ENCODE results near the gene ZNF484.

The ZNF484 gene

DNA sequence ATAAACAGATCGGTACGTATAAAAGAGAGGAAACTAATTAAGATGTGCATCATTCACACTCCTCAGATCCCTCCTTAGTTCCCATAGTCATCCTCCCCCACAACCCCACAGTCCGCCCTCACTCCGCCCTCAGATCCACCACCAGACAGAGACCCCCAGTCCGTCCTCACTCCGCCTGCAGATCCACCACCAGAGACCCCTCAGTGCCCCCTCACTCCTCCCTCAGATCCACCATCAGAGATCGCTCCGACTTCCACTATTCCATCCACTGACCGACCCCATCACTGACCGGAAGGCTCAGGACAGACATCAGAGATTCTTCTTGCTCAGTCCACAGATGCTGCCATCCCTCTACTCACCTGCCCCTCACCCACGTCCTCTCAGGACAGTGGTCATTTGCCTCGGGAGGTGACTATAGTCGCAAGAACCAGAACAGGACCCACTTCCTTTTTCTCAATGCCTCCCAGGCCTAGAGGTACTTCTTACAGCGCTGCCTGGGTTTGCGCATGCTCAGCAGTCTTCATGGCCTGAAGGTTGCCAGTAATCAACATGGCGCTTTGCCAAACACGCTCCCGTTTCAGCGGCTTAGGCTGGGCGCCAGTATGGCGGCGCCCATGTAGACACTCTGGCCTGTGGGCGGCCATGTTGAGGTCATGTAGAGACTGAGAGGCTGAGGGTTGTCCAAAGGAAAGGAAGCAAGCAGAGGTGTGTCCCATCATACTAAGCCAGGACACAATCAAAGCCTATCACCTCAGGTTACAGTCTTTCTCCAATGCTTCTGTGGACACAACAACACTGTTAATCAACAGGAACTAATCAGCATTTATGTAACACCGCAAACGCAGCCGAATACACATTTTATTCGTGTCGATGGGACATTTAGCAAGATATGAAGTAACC is at the start of gene ZNF484:
TSS of gene ZNF484 (minus strand) at position 508 of the 900 bp plus-strand sequence. CDS start 3,009 bp downstream, outside the sequence.
- no peaks in the 10 kb centered on the region for H3K27me3 ChIP-seq (ENCODE audit: low read length)
- H3K9me2 ChIP-seq (replicated peaks; ENCODE audit: insufficient read depth, low read length): no peaks in the 10 kb centered on the region
- H4K20me1 ChIP-seq (ENCODE audit: low read depth, low read length): no peaks in the 10 kb centered on the region
- H3F3A ChIP-seq (ENCODE audit: insufficient read depth): 0 out of 2 replicates have a peak, but pooled peaks cover 7% of the 10 kb centered on the region
- H3K79me2 ChIP-seq (ENCODE audit: insufficient read depth, low read length): peaks cover 39% of the 10 kb centered on the region
- peak within 1 kb of the TSS; percentile 41 for H3K27ac ChIP-seq (ENCODE audit: low read depth, low read length)
- H3K9ac ChIP-seq (ENCODE audit: low read length): peak within 1 kb of the TSS; percentile 82
- H3K9me3 ChIP-seq (ENCODE audit: insufficient read depth, low read length): no peaks in the 10 kb centered on the region
- no peak for TF ChIP-seq EZH2phosphoT487 (conservative IDR thresholded peaks at IDR 0.05; ENCODE audit: low read length)
- TF ChIP-seq, protein P1, sequence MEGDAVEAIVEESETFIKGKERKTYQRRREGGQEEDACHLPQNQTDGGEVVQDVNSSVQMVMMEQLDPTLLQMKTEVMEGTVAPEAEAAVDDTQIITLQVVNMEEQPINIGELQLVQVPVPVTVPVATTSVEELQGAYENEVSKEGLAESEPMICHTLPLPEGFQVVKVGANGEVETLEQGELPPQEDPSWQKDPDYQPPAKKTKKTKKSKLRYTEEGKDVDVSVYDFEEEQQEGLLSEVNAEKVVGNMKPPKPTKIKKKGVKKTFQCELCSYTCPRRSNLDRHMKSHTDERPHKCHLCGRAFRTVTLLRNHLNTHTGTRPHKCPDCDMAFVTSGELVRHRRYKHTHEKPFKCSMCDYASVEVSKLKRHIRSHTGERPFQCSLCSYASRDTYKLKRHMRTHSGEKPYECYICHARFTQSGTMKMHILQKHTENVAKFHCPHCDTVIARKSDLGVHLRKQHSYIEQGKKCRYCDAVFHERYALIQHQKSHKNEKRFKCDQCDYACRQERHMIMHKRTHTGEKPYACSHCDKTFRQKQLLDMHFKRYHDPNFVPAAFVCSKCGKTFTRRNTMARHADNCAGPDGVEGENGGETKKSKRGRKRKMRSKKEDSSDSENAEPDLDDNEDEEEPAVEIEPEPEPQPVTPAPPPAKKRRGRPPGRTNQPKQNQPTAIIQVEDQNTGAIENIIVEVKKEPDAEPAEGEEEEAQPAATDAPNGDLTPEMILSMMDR (IDR thresholded peaks at IDR 0.05; ENCODE audit: insufficient read depth, low read length, poor library complexity, severe bottlenecking): no peak
- H3K4me3 ChIP-seq (ENCODE audit: insufficient read depth, low read length, poor library complexity, severe bottlenecking): peak within 1 kb of the TSS; percentile 95
- H3K36me3 ChIP-seq (ENCODE audit: low read length): no peaks in the 10 kb centered on the region
- H3K4me2 ChIP-seq (ENCODE audit: low read depth, low read length, poor library complexity, severe bottlenecking): peak within 1 kb of the TSS; percentile 100
- peak within 1 kb of the TSS; percentile 93 for H2AFZ ChIP-seq (ENCODE audit: low read depth, low read length, severe bottlenecking)

DNA sequence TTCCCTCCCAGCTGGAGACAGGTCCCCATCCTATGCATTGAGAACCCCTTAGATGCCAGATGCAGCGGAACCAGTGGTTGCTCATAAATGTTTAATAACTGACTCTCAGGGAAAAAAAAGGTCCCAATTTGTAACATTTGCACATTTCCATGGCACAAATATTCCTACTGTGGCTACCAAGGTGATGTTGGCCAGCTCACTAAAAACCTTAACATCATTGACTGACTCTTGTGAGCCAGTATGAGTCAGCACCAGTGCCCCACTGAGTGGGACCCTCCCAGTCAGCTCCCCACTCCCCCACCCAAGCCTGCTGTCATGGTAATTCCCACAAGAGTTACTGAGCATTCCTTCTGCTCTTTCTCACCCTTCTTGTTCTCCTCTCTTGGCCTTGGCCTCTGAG is 42.6 kb upstream of the ZNF484 start:
- H3K9ac ChIP-seq (ENCODE audit: low read length): no peak overlapping the region
- H3K27me3 ChIP-seq (ENCODE audit: low read length): no peaks in the 10 kb centered on the region
- no peaks in the 10 kb centered on the region for H3K9me3 ChIP-seq (ENCODE audit: insufficient read depth, low read length)
- H3K27ac ChIP-seq (ENCODE audit: low read depth, low read length): no peak overlapping the region
- H3K9me2 ChIP-seq (replicated peaks; ENCODE audit: insufficient read depth, low read length): no peaks in the 10 kb centered on the region
- TF ChIP-seq EZH2phosphoT487 (conservative IDR thresholded peaks at IDR 0.05; ENCODE audit: low read length): no peak
- TF ChIP-seq, protein P1 (IDR thresholded peaks at IDR 0.05; ENCODE audit: insufficient read depth, low read length, poor library complexity, severe bottlenecking): no peak
- H2AFZ ChIP-seq (ENCODE audit: low read depth, low read length, severe bottlenecking): no peak overlapping the region
- no peak overlapping the region for H3K4me2 ChIP-seq (ENCODE audit: low read depth, low read length, poor library complexity, severe bottlenecking)
- no peaks in the 10 kb centered on the region for H3K79me2 ChIP-seq (ENCODE audit: insufficient read depth, low read length)
- no peak overlapping the region for H3K4me3 ChIP-seq (ENCODE audit: insufficient read depth, low read length, poor library complexity, severe bottlenecking)
- no peaks in the 10 kb centered on the region for H4K20me1 ChIP-seq (ENCODE audit: low read depth, low read length)
- no peaks in the 10 kb centered on the region for H3F3A ChIP-seq (ENCODE audit: insufficient read depth)
- H3K36me3 ChIP-seq (ENCODE audit: low read length): no peaks in the 10 kb centered on the region

DNA sequence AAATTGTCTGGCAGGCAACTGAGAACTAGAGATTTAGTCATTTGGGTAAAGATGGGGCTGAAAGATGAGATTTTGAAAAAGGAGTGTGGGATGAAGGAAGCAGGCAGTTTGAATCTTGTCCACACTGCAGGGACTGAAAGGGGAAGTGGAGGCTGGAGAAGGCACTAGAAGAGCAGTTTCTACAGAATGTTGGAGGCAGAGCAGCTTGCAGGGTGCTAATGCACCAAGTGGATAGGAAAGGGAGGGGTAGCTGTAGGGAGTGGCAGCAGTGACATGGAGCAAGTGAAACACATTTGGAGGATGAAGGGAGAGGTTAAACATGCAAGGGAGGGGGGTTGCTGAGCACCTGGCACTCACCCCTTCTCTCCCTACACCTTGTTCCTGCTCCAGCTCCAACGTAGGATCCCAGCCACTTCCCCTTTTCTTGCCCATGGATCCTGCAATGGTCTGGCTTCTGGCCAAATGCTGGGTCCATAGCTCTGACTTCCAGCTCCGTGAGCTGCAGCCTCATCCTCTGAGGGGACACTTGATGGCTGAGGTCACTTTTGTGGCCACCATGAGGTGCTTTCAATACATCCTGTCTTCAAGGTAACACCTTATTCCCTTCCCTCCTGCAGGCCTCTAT is 39.5 kb upstream of the ZNF484 start:
- no peak overlapping the region for H2AFZ ChIP-seq (ENCODE audit: low read depth, low read length, severe bottlenecking)
- no peak overlapping the region for H3K9ac ChIP-seq (ENCODE audit: low read length)
- no peak for TF ChIP-seq EZH2phosphoT487 (conservative IDR thresholded peaks at IDR 0.05; ENCODE audit: low read length)
- TF ChIP-seq, protein P1 (IDR thresholded peaks at IDR 0.05; ENCODE audit: insufficient read depth, low read length, poor library complexity, severe bottlenecking): no peak
- H3K79me2 ChIP-seq (ENCODE audit: insufficient read depth, low read length): no peaks in the 10 kb centered on the region
- no peaks in the 10 kb centered on the region for H3K27me3 ChIP-seq (ENCODE audit: low read length)
- H4K20me1 ChIP-seq (ENCODE audit: low read depth, low read length): no peaks in the 10 kb centered on the region
- H3K4me3 ChIP-seq (ENCODE audit: insufficient read depth, low read length, poor library complexity, severe bottlenecking): no peak overlapping the region
- no peaks in the 10 kb centered on the region for H3K36me3 ChIP-seq (ENCODE audit: low read length)
- no peaks in the 10 kb centered on the region for H3K9me2 ChIP-seq (replicated peaks; ENCODE audit: insufficient read depth, low read length)
- H3K9me3 ChIP-seq (ENCODE audit: insufficient read depth, low read length): no peaks in the 10 kb centered on the region
- no peaks in the 10 kb centered on the region for H3F3A ChIP-seq (ENCODE audit: insufficient read depth)
- H3K4me2 ChIP-seq (ENCODE audit: low read depth, low read length, poor library complexity, severe bottlenecking): no peak overlapping the region
- no peak overlapping the region for H3K27ac ChIP-seq (ENCODE audit: low read depth, low read length)

Measured in SU-DHL-6 (cell line).